NB4 (cell line): ENCODE measurements around the gene DAGLA.

Source experiments
- DNase-seq: peaks from one replicate; pipeline ENCODE4 v3.0.0; 2010; ENCODE audit warnings: low read depth
- H3K4me3 ChIP-seq: one replicate; pipeline ENCODE4 v1.5.1; 2011; ENCODE audit warnings: mild to moderate bottlenecking, low read depth, low read length, moderate library complexity
- MYC ChIP-seq: IDR thresholded peaks from 2 replicates; pipeline ENCODE4 v1.6.1; 2011; ENCODE audit warnings: low read depth, low read length
- POLR2A ChIP-seq: IDR thresholded peaks from 2 replicates; pipeline ENCODE4 v1.6.1; 2011; ENCODE audit warnings: mild to moderate bottlenecking; ENCODE audit not compliant: insufficient read length; ENCODE audit errors: extremely low read depth
- TF ChIP-seq, protein P1 (sequence below): IDR thresholded peaks from one replicate; pipeline ENCODE4 v1.5.1; 2012; ENCODE audit warnings: low read depth, low read length
- TF ChIP-seq, protein P2 (sequence below): IDR thresholded peaks from 2 replicates; pipeline ENCODE4 v1.6.1; 2011; ENCODE audit warnings: low read depth, low read length

The DAGLA gene

DNA sequence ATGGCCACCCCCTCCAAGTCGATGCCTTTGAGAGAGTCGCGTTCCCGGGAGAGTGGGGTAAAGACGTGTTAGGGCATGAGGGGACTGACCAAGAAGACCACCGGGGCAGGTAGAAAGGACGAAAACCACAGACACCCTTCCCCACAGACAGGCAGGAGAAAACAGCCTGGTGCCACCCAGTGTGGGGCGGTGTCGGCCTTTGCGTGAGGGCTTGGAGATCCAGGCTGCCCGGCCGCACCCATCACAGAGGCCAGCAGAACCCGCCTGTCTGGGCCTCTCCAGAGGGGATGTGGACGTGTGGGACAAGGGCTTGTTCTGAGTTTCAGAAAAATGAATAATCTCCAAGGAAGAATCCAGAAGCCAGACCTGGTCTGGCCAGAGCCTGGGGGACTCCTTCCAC, 30.8 kb downstream of the DAGLA start:
- TF ChIP-seq, protein P1, sequence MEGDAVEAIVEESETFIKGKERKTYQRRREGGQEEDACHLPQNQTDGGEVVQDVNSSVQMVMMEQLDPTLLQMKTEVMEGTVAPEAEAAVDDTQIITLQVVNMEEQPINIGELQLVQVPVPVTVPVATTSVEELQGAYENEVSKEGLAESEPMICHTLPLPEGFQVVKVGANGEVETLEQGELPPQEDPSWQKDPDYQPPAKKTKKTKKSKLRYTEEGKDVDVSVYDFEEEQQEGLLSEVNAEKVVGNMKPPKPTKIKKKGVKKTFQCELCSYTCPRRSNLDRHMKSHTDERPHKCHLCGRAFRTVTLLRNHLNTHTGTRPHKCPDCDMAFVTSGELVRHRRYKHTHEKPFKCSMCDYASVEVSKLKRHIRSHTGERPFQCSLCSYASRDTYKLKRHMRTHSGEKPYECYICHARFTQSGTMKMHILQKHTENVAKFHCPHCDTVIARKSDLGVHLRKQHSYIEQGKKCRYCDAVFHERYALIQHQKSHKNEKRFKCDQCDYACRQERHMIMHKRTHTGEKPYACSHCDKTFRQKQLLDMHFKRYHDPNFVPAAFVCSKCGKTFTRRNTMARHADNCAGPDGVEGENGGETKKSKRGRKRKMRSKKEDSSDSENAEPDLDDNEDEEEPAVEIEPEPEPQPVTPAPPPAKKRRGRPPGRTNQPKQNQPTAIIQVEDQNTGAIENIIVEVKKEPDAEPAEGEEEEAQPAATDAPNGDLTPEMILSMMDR = no peak
- no peak for TF ChIP-seq POLR2A
- no peak for TF ChIP-seq MYC
- TF ChIP-seq, protein P2, sequence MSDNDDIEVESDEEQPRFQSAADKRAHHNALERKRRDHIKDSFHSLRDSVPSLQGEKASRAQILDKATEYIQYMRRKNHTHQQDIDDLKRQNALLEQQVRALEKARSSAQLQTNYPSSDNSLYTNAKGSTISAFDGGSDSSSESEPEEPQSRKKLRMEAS = no peak
- no peak overlapping the region for H3K4me3 ChIP-seq
- DNase-seq = no peak

DNA sequence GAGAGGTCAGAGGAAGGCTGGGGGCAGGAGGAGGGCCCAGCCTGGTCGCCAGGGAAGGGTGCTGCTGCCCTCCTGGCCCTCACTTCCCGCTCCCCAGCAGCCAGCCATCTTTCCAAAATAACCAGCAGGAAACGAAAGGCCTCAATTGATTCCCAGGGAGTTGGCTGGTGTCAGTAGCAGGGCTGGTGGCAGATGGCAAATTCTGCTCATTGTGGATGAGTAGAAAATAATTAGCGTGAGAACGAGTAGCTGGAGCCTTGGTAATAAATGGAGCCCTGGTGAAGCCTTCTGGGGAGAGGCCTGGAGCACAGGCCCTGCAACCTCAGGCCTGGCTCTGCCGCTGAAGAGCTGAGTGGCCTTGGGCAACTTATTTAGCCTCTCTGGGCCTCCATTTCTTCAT, 31.3 kb downstream of the DAGLA start:
- TF ChIP-seq POLR2A (no peak), MYC (no peak)
- TF ChIP-seq, protein P2 = no peak
- TF ChIP-seq, protein P1 = no peak
- H3K4me3 ChIP-seq = no peak overlapping the region
- no peak for DNase-seq

DNA sequence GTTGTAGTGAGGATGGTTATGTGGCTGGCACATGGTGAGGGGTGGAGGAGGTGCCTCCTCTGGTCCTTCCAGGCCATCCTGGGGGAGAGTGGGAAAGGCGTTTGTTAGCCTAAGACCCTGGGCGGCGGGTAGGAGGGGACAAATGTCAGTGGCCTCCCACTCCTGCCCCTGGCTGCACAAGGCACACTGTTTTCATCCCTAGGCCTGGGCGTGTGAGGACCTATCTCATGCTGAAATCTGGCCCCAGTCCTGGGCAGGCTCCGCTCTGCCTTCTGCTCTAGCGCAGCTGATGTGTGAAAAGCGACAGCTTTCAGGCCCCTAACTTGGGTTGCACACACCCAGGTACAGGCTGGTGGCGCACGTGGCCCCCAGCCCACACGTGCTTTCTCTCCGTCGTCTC, 32.1 kb downstream of the DAGLA start:
- TF ChIP-seq MYC = no peak
- TF ChIP-seq, protein P2 = no peak
- TF ChIP-seq POLR2A = no peak
- TF ChIP-seq, protein P1 = no peak
- H3K4me3 ChIP-seq = no peak overlapping the region
- no peak for DNase-seq

DNA sequence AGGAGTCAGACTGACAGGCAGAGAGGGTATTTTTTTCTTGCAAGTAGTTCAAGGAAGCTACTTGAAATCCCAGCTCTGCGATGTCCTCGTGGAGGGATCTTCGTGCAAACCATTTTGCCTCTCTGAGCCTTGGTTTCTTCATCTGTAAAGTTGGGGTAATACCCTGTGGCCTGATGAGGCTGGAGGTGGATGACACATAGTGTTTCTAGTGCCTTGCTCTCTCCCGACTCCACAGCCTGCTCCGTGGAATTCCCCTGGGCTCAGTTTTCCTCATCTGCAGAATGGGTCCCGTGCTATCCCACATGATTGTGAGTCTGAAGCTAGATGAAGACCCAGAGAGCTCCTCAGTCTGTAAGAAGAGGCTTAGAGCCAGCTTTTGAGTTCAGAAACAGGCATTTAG, 32.7 kb downstream of the DAGLA start:
- no peak overlapping the region for H3K4me3 ChIP-seq
- TF ChIP-seq, protein P1 = no peak
- TF ChIP-seq POLR2A (no peak), MYC (no peak)
- TF ChIP-seq, protein P2 = no peak
- no peak for DNase-seq

DNA sequence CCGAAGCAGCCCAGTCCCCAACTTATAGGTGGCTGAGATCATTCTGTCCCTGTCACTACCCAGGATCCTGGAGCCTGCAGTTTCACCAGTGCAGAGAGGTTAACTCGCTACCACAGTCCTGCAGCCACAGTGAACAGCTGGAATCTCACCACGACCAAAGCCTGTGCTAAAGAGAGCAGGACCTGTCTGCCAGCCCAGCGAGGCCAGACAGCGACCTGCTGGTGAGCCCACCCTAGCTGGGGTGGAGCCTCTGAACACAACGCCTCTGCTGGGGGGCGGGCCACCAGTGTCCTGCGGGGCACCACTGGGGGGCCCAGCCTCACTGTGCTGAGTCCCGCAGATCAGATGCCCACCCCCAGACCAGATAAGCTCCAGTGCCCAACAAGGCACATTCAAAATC, 33.3 kb downstream of the DAGLA start:
- TF ChIP-seq MYC = no peak
- TF ChIP-seq POLR2A = no peak
- TF ChIP-seq, protein P2 = no peak
- TF ChIP-seq, protein P1 = no peak
- no peak for DNase-seq
- no peak overlapping the region for H3K4me3 ChIP-seq

DNA sequence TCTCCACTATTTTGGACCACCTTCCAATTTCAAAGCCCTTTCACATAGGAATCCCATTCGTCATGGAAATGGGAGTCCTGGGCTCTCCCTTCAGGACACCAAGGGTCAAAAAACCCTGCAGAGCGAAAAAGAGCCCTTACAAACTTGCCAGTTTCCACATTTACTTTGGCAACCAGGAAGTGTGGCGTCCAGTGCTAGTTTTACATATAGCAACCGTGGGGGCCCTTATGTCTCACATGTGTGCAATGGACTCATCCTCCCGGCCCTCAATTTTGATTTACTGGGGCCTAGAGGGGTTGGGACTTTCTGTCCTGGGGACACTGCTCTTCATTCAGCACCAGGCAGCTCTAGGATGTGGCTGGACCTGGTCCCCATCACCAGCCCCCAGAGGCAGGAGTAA, 33.7 kb downstream of the DAGLA start:
- no peak overlapping the region for H3K4me3 ChIP-seq
- no peak for DNase-seq
- TF ChIP-seq, protein P1 = no peak
- TF ChIP-seq MYC (no peak), POLR2A (no peak)
- TF ChIP-seq, protein P2 = no peak
